ENCODE results near the gene PAPLN.

Gene PAPLN

DNA sequence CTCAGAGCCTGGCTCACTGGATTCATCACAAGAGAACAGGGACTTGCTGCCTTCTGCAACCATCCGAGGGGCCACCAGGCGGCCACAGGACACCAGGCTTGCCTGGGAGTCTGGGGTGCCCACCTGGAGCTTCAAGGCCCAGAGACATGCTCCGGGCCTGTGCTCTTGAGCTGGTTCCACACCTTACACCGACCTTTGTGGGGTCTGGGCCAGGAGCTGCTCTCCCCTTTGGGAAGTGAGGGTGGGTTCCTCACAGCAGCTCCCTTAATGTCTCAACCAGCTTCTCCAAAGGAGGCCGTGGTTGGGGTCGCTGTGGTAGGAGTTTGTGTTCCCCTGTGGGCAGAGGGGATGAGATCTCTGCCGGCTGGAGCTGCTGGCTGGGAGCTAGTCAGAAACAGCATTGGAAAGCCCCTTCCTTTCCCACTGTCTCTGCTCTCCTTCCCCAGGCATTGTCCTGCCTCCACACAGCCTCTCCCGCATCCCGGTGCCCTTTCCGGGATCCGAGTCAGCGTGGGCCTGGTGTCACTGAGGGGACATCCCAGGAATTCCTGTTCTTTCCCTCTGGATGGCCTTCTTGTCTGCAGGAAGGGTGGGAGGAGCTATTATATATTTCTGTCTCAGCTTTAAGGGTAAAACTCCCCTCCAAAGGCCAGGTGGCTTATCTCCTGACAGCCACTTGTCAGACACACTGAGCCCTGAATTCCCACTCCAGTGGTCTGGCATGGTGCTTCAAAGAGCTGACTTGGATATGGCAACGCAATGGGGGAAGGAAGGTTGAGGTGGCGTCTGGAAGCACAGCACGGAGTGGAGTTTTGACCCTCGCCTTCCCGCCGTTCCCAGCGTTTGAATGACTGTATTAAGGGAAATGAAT, 5.1 kb upstream of the PAPLN start:
- no peak for DNase-seq

- DNase-seq, result no peak
Observed at GRCh38 chr14:73232984-73233383, 4.3 kb upstream of the PAPLN start.

- no peak for DNase-seq
Observed at GRCh38 chr14:73233564-73233963, 3.7 kb upstream of the PAPLN start.

- no peak for DNase-seq
Observed at GRCh38 chr14:73234029-73234428, 3.3 kb upstream of the PAPLN start.

GRCh38 chr14:73234586-73235394, 2.5 kb upstream of the PAPLN start:
- no peak for DNase-seq

- DNase-seq, result no peak
Observed at GRCh38 chr14:73235531-73236155, 1.7 kb upstream of the PAPLN start.

- no peak for DNase-seq
Observed at GRCh38 chr14:73236157-73236556, 1.1 kb upstream of the PAPLN start.

DNA sequence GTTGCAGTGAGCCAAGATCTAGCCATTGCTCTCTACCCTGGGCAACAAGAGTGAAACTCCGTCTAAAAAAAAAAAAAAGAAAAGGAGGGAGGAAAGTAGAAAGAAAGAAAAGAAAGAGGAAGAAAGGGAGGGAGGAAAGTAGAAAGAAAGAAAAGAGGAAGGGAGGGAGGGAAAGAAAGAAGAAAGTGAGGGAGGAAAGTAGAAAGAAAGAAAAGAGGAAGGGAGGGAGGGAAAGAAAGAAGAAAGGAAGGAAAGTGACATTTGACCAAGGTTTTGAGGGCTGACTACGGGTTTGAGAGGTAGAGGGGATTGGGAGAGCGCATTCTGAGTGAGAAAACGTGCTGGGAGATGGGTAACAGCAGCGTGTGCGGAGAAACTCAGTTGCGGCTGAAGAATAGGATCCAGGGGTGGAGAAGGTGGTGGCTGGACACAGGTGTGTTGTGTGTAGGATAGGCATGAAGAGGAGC, 521 bp upstream of the PAPLN start:
- DNase-seq, result no peak

GRCh38 chr14:73237786-73238423, 599 bp downstream of the PAPLN start:
- DNase-seq, result no peak

- no peak for DNase-seq
Observed at GRCh38 chr14:73238424-73238852, 1.1 kb downstream of the PAPLN start.

DNA sequence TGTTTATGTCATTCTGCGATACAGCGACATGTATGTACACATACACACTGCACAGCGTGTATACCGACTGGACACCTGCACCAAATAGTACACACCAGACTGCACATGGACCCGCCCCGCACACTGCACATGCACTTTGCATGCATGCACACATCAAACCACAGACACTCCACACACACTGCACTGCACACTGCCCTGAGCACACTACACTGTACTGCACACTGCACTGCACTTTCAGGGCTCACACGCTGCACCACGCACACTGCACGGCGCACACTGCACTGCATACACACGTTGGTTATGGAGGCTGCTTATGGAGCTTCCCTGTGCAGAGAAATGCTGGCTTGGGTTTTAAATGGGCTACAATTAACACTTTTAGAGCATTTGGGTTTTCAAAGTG, 1.6 kb downstream of the PAPLN start:
- DNase-seq, result no peak

DNA sequence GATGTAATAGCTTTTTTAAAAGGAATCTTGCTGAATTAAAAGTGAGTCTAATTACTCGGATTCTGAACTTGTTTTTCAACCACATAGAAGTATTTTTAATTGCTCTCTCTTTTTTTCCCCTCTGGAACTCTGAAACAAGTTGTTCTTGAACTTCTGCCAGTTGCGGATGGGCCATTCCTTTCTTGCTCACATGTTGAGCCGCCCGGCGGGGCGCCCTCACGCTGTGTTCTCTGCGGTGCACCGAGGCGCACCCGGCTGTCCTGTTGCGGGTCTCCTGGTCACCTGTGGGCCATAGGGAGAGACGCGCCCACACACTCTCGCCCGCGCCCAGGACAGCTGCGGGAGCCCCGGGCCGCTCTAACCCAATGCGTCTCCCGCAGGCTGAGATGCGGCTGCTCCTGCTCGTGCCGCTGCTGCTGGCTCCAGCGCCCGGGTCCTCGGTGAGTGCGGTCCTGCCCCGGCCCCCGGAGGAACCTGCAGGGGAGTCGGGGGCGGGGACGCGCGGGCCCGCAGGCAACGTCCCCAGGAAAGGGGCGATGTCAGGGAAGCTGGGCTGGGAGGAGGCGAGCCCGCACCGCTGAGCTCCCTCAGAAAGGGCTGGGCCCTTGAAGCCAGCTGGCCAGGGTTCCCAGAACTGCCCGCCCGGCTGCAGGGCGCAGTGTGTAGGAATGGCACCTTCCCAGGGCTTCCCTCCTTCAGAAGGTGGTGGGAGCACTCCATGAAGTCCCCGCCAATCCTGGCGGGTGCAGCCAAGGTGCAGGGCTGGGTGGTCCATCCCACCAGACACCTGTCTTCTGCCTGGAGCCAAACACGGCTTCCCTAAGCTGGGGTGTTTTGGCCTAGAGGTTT, 2.3 kb downstream of the PAPLN start:
- DNase-seq, result no peak

GRCh38 chr14:73240816-73241480, 3.6 kb downstream of the PAPLN start:
- DNase-seq, result no peak

DNA sequence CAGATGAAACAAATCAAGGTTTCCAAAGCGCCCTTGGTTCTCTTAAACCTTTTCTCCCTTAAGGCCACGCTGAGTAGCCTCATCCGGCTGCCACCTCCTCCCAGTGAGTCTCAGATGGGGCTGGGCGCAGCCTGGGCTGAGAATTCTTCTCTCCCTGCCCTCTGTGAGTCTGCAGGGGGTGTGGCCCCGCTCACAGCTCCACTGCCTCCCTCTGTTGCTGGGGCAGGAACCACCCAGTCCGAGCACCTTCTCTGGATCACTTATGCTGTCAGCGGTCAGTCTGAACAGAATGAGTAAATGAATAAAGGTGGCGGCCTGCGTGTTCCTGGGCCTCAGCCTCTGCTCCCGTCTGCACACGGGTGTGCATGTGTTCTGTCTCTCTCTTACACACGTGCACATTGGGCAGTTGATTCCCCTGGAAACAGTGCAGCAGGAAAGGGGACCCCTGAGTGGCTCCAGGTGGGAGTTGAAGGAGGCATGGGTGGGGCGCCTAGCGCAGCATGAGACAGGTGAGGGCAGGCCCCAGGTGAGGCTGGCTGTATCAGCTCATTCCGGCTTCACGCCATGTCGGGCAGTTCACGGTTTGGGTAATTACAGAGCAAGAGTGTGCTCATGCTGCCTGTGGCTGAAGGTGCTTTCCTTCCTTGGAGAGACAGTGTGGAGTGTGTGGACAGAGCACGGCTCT, 4.3 kb downstream of the PAPLN start:
- DNase-seq, result no peak

DNA sequence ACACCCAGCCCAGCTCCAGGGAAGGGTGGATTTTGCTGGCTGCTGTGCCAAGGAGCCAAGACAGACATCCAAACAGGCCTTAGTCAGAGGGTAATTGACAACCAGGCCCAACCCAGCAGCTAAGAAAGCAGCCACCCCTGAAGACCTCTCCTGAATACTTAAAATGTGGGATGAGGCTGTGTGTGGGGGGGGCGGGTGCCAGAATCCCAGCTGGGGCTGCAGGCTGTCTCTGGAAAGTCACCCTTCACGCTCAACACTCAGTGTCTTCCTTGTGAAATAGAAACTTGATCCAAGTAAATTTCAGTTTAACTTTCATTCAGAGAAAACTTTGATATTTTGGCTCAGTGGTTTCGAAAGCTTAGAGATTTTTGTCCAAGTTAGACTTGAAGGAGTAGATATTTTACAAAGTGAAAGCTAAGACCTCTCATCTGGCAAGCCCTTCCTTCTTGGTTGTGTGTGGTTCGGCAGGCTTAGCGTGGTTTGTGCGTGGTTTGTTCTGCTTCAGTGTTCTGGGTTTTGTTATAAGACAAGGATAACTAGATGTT, 5.1 kb downstream of the PAPLN start:
- DNase-seq, result no peak

GRCh38 chr14:73243341-73243740, 6.0 kb downstream of the PAPLN start:
- DNase-seq, result no peak

DNA sequence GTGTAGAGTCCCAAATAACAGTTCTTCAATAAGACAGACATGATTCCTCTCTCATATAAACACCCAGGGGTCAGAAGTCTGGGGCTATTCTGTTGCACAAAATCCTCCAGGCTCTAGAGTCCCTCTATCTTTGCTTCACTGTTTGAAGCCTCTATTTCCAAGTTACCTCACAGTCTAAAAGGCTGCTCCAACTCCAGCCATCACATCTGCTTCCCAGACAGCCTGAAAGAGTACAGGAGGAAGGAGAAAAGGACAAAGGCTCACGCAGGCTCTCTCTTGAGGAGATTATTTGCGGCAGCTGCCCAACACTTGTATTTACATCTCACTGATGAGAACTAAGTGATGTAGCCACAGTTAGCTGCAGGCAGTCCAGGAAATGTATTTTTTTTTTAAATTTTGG, 6.4 kb downstream of the PAPLN start:
- DNase-seq, result no peak

- no peak for DNase-seq
Observed at GRCh38 chr14:73244541-73245290, 7.4 kb downstream of the PAPLN start.

- peak; percentile 46 for DNase-seq
Observed at GRCh38 chr14:73245480-73246325, 8.4 kb downstream of the PAPLN start.
